HG02852 (cell line): Measurements from ENCODE around the gene VPS54.

Experiments used
- ATAC-seq: cut with Tn5 transposase; IDR thresholded peaks from one replicate; pipeline ENCODE4 v1.9.1; 2021; ENCODE audit warnings: mild to moderate bottlenecking, moderate library complexity; ENCODE audit not compliant: unreplicated experiment

Gene VPS54

DNA sequence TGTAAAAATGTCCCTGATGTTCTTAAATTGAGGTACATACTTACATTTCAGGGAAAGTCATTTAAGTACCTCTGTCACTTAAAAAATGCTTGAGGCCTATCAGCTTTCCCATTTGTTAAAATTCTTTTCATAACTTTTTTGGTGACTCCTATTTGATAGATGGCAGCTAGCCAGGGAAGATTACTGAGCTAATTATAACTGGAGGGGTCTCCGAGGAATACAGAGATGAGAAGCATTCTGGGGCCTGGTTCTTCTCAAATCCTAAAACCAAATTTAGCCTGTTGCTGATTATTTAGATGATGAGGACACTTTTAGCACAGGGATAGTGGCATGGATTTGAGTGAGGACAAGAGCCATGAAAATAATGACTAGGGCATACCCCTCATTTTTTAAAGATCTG lies 172.7 kb downstream of the VPS54 start:
- no peak for ATAC-seq

DNA sequence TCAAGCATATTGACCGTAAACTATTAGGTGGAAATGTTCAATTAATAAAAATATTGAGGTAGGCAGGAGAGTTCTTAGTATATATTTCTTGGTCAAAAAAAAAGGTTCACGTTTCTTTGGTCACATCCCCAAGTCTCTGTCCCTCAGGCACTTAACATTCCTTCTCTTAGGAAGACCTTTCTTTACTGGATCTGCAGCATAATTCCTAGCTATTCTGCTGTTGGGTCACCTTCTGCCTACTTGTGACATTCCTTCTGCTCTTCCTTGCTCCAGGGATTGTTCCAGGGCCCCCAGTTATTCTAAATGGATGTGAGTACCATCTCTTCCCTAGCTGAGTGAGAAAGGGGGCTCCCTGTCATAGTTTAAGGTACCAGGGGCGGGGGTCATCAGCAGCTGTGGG lies 173.4 kb downstream of the VPS54 start:
- ATAC-seq, result no peak

DNA sequence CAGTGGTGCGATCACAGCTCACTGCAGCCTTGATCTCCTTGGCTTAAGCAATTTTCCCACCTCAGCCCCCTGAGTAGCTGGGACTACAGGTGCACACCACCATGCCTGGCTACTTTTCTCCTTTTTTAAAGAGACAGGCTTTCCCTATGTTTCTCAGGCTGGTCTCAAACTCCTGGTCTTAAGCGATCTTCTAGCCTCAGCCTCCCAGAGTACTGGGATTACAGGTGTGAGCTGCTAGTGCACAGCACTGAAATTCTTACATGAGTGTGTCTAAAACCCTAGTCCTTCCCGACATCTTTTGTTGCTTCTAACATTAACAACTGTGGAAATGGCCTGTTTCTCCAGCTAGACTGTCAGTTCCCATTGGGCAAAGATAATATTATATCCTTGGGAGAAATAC lies 174.6 kb downstream of the VPS54 start:
- no peak for ATAC-seq

DNA sequence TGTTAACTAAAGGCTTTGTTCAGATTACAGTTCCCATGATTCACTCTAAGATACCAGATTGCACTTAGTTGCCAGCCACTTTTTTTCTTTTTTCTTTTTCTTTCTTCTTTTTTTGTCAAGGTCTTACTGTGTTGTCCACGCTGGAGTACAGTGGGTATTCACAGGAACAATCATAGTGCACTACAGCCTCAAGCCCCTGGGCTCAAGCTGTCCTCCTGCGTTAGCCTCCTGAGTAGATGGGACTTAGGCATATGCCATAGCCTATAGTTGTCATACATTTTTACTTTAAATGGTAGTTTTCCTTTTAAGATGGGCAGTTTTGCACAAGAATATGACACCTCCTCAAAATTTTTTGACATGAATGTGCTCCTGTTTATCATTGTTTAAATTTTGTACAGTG lies 175.4 kb downstream of the VPS54 start:
- no peak for ATAC-seq

DNA sequence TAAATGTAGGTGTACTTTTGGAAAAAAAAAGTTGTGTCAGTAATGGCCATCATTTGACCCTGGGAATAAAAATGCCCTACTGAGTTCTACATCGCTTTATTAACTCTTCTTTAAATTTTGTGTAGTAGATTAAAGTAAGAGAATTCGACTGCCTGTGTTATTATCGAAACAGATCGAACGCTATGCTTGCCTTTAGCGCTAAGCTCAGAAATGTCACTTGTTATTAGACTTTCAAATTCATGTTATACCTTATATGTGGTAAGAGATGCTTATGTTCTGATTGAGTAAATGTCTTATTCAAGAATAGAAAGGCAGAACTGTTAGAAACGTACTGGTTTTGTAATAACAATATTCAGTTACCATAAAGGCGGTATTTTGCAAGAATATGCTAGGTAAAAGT lies 176.1 kb downstream of the VPS54 start:
- ATAC-seq, result no peak

DNA sequence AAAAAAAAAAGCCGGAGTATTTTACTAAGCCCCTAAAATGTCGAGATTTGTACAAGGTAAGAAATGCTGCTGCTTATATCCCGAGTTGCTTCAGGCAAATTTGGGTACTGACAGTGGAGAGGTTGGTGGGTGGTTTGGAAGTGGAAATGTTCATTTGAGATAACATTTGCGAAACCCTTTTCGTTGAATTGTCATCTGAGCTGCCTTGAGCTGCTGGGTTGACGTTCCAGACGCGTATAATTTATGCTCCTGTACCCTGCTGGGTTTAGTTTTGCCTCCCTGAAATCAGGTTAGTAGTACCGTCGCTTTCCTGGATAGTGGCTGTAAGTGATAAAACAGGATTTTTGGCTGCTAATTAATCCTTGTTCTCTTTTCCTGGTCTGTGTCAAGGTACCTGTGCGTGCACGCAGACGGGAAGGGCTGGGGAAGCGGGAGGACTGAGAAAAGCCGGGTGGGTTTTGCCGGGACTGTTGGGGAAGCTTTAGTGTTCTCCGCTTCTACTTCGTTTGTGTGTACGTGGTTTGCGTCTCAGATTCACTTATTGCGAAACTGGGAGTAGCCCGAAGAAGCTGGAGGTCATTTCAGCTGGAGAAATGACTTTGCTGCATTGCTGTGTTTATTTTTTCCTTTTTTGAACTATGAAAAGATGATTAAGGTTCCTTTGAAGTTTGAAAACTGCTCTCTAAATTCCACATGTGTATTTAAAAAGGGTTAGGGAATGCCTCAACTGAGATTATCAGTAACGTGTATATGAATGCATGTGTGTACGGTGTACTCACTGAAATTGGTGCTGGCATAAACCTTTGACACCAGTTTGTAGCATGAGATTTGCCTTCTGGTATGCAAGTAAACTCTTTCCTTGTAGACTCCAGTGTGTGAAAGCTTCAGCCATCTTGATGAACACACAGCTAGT lies 176.8 kb downstream of the VPS54 start:
- no peak for ATAC-seq
